Endothelial cell (in vitro differentiated cells): ENCODE measurements around the gene JAKMIP2. TPM values are rescaled to one million over a fixed set of nuclear protein-coding genes. Genes with fewer than 3 reads are reported as not detected.

Experiments
- DNase-seq: peaks from one replicate; pipeline ENCODE4 v3.0.0; 2021; ENCODE audit warnings: low spot score
- H3K27ac Mint-ChIP-seq: one replicate; pipeline ENCODE4 v1.8.0; 2021; ENCODE audit warnings: mixed read lengths, inconsistent platforms; ENCODE audit not compliant: unreplicated experiment
- H3K27me3 Mint-ChIP-seq: one replicate; pipeline ENCODE4 v1.8.0; 2021; ENCODE audit warnings: mild to moderate bottlenecking, moderate library complexity, mixed read lengths, inconsistent platforms; ENCODE audit not compliant: unreplicated experiment
- H3K36me3 Mint-ChIP-seq: one replicate; pipeline ENCODE4 v1.8.0; 2021; ENCODE audit warnings: mild to moderate bottlenecking, low read depth, mixed read lengths, inconsistent platforms; ENCODE audit not compliant: unreplicated experiment
- H3K4me1 Mint-ChIP-seq: one replicate; pipeline ENCODE4 v1.8.0; 2021; ENCODE audit warnings: mild to moderate bottlenecking, mixed read lengths, inconsistent platforms; ENCODE audit not compliant: unreplicated experiment
- H3K4me3 Mint-ChIP-seq: one replicate; pipeline ENCODE4 v1.8.0; 2021; ENCODE audit warnings: mild to moderate bottlenecking, mixed read lengths, inconsistent platforms; ENCODE audit not compliant: unreplicated experiment
- H3K9me3 Mint-ChIP-seq: one replicate; pipeline ENCODE4 v1.8.0; 2021; ENCODE audit warnings: mixed read lengths, inconsistent platforms; ENCODE audit not compliant: unreplicated experiment
- total RNA-seq: library from RNA; stranded (reverse); fragmentation: NEBNext Ultra II Directional; extraction: Animal tissue kit (Norgen Biotek cat#: 25700); gene quantifications from one replicate; pipeline ENCODE4 v1.2.1, GENCODE V29; 2021; ENCODE audit not compliant: unreplicated experiment
- TF ChIP-seq, protein P1 (sequence below): fragments of 200-600 bp; sonication (generic); IDR thresholded peaks from one replicate; pipeline ENCODE4 v1.5.0; 2021; ENCODE audit warnings: antibody characterized with exemption; ENCODE audit not compliant: unreplicated experiment

JAKMIP2 gene
- total RNA-seq, 1 donor from 2014 or later: 4.3 TPM

GRCh38 chr5:147619281-147619878 is 163.1 kb downstream of the JAKMIP2 start:
- no peak overlapping the region for H3K27ac Mint-ChIP-seq
- H3K27me3 Mint-ChIP-seq: no peaks in the 10 kb centered on the region
- TF ChIP-seq, protein P1, sequence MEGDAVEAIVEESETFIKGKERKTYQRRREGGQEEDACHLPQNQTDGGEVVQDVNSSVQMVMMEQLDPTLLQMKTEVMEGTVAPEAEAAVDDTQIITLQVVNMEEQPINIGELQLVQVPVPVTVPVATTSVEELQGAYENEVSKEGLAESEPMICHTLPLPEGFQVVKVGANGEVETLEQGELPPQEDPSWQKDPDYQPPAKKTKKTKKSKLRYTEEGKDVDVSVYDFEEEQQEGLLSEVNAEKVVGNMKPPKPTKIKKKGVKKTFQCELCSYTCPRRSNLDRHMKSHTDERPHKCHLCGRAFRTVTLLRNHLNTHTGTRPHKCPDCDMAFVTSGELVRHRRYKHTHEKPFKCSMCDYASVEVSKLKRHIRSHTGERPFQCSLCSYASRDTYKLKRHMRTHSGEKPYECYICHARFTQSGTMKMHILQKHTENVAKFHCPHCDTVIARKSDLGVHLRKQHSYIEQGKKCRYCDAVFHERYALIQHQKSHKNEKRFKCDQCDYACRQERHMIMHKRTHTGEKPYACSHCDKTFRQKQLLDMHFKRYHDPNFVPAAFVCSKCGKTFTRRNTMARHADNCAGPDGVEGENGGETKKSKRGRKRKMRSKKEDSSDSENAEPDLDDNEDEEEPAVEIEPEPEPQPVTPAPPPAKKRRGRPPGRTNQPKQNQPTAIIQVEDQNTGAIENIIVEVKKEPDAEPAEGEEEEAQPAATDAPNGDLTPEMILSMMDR: no peak
- peaks cover 4% of the 10 kb centered on the region for H3K36me3 Mint-ChIP-seq
- DNase-seq: no peak
- no peaks in the 10 kb centered on the region for H3K4me1 Mint-ChIP-seq
- no peak overlapping the region for H3K4me3 Mint-ChIP-seq
- H3K9me3 Mint-ChIP-seq: no peaks in the 10 kb centered on the region

DNA sequence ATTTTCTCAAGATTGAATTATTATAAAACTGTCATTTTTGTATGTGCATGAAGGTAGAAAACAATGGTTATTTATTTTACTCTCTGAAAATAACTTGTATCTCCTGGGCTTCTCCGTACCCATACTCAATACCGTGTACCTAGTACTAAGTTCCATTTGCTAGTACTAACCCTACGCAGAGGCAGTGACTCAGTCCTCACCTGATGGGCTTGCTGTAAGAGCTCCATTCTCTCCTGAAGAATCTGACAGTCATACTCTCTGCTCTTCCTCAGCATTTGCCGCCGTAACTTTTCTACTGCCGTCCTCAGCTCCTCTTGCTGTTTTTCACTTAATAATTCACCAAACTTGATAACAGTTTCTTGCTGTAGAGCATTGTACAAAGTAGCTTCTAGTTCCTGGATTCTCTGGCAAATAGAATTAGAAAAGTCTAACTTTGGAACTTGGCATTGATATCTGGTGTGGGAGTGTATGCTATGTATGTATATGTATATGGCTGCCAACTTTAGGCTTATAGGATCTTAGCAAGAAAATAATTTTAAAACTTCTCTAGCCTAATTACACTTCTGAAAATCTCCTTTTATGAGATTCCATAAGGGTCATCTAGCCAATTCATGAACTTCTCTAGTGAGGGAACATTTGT is 164.7 kb downstream of the JAKMIP2 start:
- no peak overlapping the region for H3K27ac Mint-ChIP-seq
- no peaks in the 10 kb centered on the region for H3K4me1 Mint-ChIP-seq

DNA sequence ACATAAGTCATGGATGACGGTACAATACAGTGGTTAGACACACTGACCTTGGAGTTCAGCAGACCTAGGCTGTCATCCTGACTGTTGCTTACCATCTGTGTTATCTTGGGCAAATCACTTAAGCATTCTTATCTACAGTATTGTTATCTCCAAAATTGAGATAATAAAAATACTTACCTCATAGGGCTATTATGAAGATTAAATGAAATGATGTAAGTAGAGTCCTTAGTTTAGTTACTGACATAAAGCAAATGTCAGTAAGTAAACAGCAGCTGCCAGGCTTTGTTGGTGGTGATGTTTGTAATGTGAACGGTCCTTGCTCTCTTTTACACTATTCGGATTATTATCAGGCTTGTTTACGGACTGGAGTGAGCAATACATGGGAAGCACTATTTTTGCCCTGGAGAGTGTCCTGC is 165.3 kb downstream of the JAKMIP2 start:
- Mint-ChIP-seq H3K4me3 (no peak overlapping the region), H3K27ac (no peak overlapping the region), H3K9me3 (no peaks in the 10 kb centered on the region), H3K4me1 (no peaks in the 10 kb centered on the region), H3K36me3 (peaks cover 4% of the 10 kb centered on the region), H3K27me3 (no peaks in the 10 kb centered on the region)
- TF ChIP-seq, protein P1: no peak
- DNase-seq: no peak

More for the DNA sequence above, 164.7 kb downstream of the JAKMIP2 start:
- H3K4me3 Mint-ChIP-seq: no peak overlapping the region
- DNase-seq: no peak
- no peaks in the 10 kb centered on the region for H3K27me3 Mint-ChIP-seq
- peaks cover 4% of the 10 kb centered on the region for H3K36me3 Mint-ChIP-seq
- TF ChIP-seq, protein P1: no peak
- H3K9me3 Mint-ChIP-seq: no peaks in the 10 kb centered on the region

GRCh38 chr5:147616421-147616820 is 166.1 kb downstream of the JAKMIP2 start:
- H3K4me3 Mint-ChIP-seq: no peak overlapping the region
- peaks cover 5% of the 10 kb centered on the region for H3K4me1 Mint-ChIP-seq
- no peak overlapping the region for H3K27ac Mint-ChIP-seq
- no peaks in the 10 kb centered on the region for H3K27me3 Mint-ChIP-seq
- no peaks in the 10 kb centered on the region for H3K9me3 Mint-ChIP-seq
- no peak for DNase-seq
- H3K36me3 Mint-ChIP-seq: peaks cover 4% of the 10 kb centered on the region
- TF ChIP-seq, protein P1: no peak

- DNase-seq: no peak
- H3K4me1 Mint-ChIP-seq: peaks cover 8% of the 10 kb centered on the region
These were observed 169.2 kb downstream of the JAKMIP2 start for GRCh38 chr5:147613359-147613758.

More at GRCh38 chr5:147613359-147613758, 169.2 kb downstream of the JAKMIP2 start:
- H3K27ac Mint-ChIP-seq: no peak overlapping the region
- no peaks in the 10 kb centered on the region for H3K27me3 Mint-ChIP-seq
- peaks cover 4% of the 10 kb centered on the region for H3K36me3 Mint-ChIP-seq
- H3K9me3 Mint-ChIP-seq: no peaks in the 10 kb centered on the region
- TF ChIP-seq, protein P1: no peak
- H3K4me3 Mint-ChIP-seq: no peak overlapping the region
